Stimulated activated naive CD8-positive, alpha-beta T cell treated with anti-CD3 and anti-CD28 coated beads, Interleukin-15, Interleukin-2, amounts not matched to agents 100 U/mL and 50 U/mL, for 24 hours (primary cell): ENCODE results near the gene CCND1.

Experiments
- ATAC-seq: fragments of 150-1000 bp; cut with Tn5 transposase; one replicate; pipeline ENCODE4 v1.10.0; 2021
- DNase-seq: peaks from one replicate; pipeline ENCODE4 v3.0.0; 2021

CCND1 gene

GRCh38 chr11:69654001-69654659 lies 13.2 kb downstream of the CCND1 start:
- ATAC-seq, result no peak
- no peak for DNase-seq

DNA sequence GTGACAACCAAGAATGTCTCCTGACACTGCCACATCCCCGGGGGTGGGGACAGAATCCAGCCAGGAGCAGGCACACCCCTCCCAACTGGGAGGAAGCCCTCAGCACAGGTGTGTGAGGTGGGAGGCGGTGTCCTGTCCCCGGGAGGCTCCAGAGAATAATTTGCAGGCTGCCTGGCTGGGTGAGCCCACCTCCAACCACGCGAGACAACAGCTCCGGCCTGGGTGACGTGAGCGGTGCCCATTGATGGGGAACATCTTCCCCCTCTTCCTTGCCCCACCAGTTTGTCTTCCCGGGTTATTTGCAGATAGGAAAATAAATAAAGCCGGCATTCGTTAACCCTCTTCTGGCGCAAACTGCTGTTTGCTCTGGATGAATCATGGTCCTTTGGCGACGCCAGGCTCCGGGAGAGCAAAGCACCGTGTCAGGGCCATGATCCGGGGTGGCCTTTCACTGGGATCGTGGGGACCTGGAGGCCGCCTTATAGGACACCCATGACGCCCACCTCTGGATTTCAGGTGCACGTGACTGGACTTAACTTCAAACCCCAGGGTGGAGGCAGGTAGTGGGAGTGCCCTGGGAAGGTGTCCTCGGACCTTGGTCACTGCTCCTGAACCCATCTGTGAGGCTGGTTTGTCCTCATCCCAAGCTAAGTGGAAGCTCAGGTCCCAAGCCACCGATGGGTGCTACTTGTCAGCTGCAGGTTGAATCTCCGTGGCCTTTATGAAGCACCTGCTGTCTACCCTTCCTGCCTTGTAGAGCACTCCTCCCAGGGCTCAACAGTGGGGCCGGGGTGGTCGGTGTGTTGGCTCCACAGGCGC lies 13.9 kb downstream of the CCND1 start:
- ATAC-seq (no peak), DNase-seq (no peak)

DNA sequence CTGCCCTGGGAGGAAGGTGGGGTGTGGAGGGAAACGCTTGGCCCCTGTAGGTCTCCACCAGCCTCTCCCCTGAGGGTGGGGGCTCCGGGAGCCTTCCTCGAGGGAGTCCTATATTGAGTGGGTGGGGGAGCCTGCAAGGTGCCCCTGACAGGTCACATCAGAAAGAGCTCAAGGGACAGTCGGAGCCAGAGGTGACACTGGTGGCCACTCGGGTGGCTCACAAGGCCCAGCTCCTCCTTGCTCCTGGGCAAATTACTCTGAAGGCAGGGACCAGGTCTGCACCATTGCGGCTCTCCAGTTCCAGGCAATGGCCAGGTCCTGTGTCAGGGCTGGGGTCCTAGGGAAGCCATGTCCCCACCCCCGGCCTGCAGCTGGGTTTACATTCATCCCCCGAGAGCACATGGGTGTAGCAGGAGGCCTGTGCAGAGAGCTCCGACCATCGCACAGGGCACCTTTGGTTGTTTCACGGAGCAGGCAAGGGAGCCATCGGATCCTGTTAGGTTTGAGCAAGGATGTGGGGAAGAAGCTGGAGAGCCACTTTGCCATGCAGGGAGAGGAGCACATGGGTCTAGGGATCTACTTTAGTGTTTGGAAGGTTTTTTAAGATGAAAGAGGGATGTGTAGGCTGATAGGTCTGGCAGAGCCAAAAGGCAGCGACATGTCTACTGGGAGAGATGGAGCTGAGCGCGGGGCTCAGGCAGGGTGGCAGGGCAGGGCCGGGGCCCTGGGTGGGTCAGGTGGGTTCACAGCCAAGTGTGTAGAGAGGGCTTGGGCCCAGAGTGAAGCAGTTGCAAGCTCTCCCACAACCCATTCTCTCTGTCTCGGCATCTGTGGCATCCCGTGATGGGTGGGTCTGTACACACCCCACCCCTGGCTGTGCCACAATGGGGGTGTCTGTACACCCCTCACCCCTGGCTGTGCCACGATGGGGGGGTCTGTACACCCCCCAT lies 14.8 kb downstream of the CCND1 start:
- DNase-seq (no peak), ATAC-seq (no peak)

GRCh38 chr11:69656536-69657455 lies 15.8 kb downstream of the CCND1 start:
- DNase-seq (no peak), ATAC-seq (no peak)

GRCh38 chr11:69657456-69657910 lies 16.5 kb downstream of the CCND1 start:
- ATAC-seq (no peak), DNase-seq (no peak)

GRCh38 chr11:69657911-69658625 lies 17.1 kb downstream of the CCND1 start:
- DNase-seq, result no peak
- no peak for ATAC-seq

DNA sequence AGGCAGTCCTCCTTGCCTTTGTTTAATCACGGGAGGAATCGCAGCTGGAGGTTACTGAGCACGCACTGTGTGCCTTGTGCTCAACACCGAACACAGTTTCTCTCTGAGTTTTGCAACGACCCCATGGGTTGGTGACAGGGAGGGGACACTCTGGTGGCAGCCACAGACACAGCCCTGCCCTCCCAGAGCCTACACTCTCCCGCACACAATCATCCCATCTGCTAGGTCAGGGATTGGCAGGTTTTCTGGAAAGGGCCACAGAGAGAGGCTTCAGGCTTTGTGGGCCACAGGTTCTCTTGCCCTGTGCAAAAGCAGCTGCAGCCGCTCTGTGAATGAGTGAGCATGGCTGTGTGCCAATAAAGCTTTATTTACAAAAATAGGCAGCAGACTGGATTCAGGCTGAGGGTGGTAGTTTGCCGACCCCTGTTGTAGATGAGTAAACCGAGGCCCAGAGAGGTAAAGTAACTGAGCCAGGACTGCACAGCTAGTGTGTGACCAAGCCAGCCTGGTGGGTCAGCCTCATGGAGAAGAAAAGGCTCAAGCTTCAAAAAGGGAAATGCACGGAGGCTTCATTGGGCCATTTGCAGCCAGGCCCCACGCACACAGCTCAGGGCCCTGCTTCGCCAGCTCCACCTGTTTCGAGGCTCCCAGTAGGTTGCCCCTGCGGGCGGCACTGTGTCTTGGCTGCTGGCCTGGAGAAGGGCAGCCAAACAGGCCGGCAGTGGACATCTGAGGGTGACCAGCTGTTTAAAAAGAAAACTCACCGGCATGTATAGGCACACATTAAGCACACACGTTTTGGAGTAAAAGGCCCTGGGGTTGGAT lies 17.9 kb downstream of the CCND1 start:
- ATAC-seq (no peak), DNase-seq (no peak)

DNA sequence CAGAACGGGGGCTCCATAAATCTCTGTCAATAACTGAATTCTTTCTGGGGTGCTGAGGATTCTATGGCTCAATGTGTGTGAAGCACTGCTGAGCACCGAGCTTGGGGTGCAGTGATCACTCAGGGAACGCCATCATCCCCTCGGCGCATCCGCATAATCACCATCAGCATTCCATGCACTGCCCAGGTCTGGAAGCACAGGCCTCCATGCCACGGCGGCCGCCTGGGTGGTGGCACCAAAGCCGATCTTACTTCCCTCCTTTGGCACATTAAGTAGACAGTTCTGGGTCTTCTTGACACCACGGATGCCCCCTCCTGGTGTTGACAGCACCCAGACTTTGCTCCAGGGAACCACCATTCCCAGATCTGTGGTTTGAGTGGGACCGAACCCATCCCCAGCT lies 18.6 kb downstream of the CCND1 start:
- DNase-seq, result no peak
- ATAC-seq, result no peak

- ATAC-seq, result no peak
- DNase-seq, result no peak
Observed at GRCh38 chr11:69660001-69660500, 19.1 kb downstream of the CCND1 start.

DNA sequence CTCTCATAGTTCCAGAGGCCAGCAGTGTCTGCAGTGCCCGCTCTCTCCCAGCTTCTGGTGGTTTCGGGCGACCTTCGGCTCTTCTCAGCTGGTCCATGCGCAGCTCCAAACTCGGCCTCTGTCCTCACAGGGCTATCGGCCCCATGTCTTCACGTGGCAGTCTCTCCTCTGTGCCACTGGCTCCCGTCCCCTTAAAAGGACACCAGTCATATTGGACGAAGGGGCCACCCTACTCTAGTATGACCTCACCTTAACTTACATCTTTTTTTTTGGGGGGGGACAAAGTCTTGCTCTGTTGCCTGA lies 20.4 kb downstream of the CCND1 start:
- no peak for ATAC-seq
- DNase-seq, result no peak

GRCh38 chr11:69662021-69662698 lies 21.2 kb downstream of the CCND1 start:
- no peak for ATAC-seq
- no peak for DNase-seq

DNA sequence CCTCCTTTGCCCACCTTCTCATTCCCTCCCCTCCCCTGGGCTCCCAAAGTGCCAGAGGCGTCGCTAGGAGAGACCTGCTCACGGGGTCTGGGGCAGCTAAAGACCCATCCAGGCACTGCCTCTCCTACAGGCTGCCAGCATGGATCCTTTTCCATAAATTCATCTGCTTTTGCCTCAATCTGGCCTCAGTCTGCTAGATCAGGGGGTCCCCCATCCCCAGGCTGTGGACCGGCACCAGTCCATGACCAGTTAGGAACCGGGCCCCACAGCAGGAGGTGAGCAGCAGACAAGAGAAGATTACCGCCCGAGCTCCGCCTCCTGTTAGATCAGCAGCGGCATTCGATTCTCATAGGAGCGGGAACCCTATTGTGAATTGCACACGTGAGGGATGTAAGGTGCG lies 21.9 kb downstream of the CCND1 start:
- DNase-seq, result no peak
- no peak for ATAC-seq

DNA sequence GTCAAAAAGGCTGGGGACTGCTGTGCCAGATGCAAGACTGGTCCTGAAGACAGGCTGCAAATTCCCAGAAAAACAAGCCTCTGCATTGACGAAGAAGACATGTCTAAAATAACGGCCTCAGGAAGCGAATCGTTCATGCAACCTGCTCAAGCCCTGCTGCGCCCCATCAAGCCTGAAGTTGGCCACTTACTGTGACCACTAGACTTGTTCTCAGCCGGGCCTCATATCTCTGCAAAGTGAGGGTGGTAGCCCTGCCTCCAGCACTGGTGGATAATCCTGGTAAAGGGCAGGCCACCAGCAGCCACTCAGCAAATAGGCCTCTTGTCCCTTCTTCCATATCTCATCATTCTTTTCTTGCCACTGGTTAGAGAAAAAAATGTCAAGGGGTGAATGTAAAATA lies 22.4 kb downstream of the CCND1 start:
- DNase-seq (no peak), ATAC-seq (no peak)

DNA sequence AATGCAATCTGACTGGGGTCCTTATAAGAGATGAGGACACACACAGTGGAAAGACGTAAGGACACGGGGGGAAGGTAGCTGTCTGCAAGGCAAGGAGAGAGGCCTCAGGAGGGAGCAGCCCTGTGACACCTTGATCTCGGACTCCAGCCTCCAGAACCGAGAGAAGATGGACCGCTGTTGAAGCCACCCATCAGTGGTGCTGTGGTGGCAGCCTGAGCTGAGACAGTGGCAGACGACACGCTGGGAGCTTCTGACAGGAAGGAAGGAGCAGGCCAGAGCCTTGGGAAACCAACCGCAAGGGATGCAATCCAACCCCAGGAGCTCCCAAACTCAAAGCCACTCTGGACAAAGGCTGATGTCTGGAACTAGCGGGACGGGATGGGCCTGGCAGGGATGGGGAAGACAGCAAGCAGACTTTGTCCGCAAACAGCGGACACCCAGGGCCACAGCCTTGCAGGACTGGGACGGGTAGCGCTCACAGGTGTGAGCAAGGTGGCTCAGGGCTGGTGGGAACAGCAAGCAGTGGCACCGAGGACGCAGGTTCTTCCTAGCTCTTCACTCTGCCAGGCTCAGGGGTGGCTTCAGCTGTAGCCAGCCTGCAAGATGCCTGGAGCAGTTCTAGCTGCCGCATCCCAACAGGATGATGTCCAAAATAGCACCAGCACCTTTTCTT lies 23.3 kb downstream of the CCND1 start:
- DNase-seq (no peak), ATAC-seq (no peak)

DNA sequence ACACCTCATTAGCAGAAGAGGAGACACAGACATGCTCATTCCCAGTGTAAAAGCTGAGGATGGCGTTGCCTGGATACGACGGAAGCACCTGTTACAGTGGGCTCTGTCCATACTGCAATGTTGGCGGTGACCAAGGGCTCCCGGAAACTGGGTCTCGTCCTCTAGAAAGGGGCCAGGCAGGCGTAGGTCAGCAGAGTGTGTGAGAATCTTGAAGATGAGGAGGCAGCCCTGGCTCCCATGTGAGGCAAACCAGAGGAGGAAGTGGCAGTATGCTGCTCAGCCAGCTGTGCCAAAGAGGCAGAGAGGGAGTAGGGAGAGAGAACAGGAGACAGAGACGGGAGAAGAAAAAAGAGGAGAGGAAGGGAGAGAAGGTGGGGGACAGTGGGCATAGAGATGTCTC lies 23.9 kb downstream of the CCND1 start:
- ATAC-seq, result no peak
- no peak for DNase-seq

GRCh38 chr11:69665669-69666068 lies 24.7 kb downstream of the CCND1 start:
- no peak for DNase-seq
- ATAC-seq, result no peak

DNA sequence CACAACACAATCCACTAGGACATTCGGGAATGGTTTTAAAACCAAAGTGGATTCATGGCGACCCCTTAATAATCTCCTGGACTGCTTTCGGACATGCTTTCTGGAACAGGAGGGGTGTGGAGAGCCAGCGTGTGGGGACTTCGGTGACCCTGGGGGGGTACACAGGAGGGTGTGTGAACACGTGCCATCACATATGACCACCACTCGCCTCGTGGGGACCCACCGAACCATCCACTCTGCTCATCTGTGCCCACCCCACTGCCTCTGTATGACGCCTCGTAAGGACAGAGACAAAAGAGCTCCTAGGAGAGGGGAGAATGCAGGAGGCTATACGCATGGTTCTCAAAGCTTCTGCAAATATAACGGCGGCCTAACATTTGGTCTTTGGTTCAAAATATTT lies 25.3 kb downstream of the CCND1 start:
- no peak for DNase-seq
- ATAC-seq, result no peak

GRCh38 chr11:69666752-69667536 lies 26.0 kb downstream of the CCND1 start:
- no peak for DNase-seq
- no peak for ATAC-seq
